ENCODE data around the gene HDDC2.

Gene HDDC2

DNA sequence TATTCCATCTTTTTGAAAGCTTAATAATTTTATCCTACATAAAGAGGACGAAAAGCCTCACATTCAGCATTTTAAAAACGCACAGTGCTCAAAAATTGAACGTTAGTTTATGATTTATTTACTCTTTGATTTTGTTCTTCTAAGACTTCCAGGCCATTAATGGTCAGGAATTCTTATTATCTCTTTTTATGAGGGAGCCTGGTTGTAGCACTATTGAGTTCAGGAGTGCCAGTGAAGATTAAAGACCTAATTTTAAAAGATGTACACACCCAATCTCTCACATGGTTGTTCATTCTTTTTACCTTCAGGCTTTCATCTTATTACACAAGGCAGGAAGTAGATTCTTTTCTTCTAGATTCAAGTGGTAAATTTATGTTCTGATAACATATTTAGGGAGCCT lies 68.6 kb downstream of the HDDC2 start:
- no peak for DNase-seq (ENCODE audit: low read depth)

GRCh38 chr6:125232466-125232865 lies 69.3 kb downstream of the HDDC2 start:
- no peak for DNase-seq (ENCODE audit: low read depth)

- DNase-seq (ENCODE audit: low read depth), result no peak
Measured at GRCh38 chr6:125231574-125232343, 70.0 kb downstream of the HDDC2 start.

GRCh38 chr6:125231133-125231532 lies 70.6 kb downstream of the HDDC2 start:
- DNase-seq (ENCODE audit: low read depth), result no peak

DNA sequence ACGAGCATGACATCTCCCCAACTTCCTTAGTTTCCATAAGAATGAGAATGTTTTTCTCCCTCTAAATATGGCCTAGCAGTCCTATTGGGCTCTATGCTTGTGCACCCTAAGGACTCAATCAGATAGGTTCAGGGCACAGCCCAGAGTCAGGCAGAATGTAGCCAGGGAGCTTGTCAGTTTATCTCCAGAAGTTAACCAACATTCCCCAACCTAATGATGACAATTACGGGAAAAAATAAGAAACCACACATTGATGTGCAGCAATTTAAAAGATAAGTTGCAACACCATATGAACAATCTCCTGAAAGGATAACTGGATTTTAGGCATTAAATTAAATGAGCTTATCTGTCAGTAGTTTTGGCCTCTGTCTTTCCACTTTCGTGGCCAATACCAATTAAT lies 71.1 kb downstream of the HDDC2 start:
- no peak for DNase-seq (ENCODE audit: low read depth)

DNA sequence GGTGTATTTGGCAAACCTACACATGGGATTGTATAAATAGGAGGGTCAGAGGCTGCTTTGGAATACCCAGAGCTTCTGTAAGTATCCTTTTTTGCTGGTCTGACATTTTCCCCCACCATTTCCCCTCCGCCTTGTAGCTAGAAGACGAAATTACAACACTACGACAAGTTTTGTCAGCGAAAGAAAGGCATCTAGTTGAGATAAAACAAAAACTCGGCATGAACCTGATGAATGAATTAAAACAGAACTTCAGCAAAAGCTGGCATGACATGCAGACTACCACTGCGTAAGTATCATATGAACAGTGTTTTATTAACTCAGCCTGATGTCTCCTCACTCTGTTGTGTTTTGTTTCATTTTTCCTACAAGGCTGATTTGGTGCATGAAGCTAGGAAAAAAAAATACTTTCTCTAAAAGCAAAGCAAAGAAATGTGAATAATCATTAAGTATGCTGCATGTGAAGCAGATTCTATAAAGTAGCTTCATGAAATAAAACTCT lies 72.7 kb downstream of the HDDC2 start:
- DNase-seq (ENCODE audit: low read depth), result no peak

- no peak for DNase-seq (ENCODE audit: low read depth)
Measured at GRCh38 chr6:125227244-125227643, 74.5 kb downstream of the HDDC2 start.
